Progenitor cell of endocrine pancreas (in vitro differentiated cells): Measurements from ENCODE around the gene RHOV. TPM values are rescaled to one million over a fixed set of nuclear protein-coding genes. Genes with fewer than 3 reads are reported as not detected.
A peak's percentile ranks its signal among the peaks of the same experiment; 100 is the strongest.

ENCODE experiments used
- DNase-seq: peaks from one replicate; pipeline ENCODE4 v3.0.0; 2021; ENCODE audit warnings: low spot score; ENCODE audit not compliant: unreplicated experiment
- H3K27ac Mint-ChIP-seq: 2 replicates; pipeline ENCODE4 v1.8.0; 2021; ENCODE audit warnings: mild to moderate bottlenecking, moderate library complexity, mixed read lengths
- H3K27me3 Mint-ChIP-seq: 2 replicates; pipeline ENCODE4 v1.8.0; 2021; ENCODE audit warnings: mixed read lengths
- H3K36me3 Mint-ChIP-seq: 2 replicates; pipeline ENCODE4 v1.8.0; 2022; ENCODE audit warnings: mixed read lengths; ENCODE audit not compliant: insufficient read depth
- H3K4me1 Mint-ChIP-seq: 2 replicates; pipeline ENCODE4 v1.8.0; 2021; ENCODE audit warnings: low read depth, mixed read lengths
- H3K4me3 Mint-ChIP-seq: 2 replicates; pipeline ENCODE4 v1.8.0; 2021; ENCODE audit warnings: low read depth, mild to moderate bottlenecking, moderate library complexity, mixed read lengths
- H3K9me3 Mint-ChIP-seq: 2 replicates; pipeline ENCODE4 v1.8.0; 2021; ENCODE audit warnings: low read depth, mixed read lengths
- CTCF ChIP-seq: fragments of 200-600 bp; sonication (generic); IDR thresholded peaks from one replicate; pipeline ENCODE4 v1.5.0; 2021; ENCODE audit warnings: antibody characterized with exemption, mild to moderate bottlenecking; ENCODE audit not compliant: unreplicated experiment
- total RNA-seq: library from RNA; stranded (reverse); gene quantifications from 2 replicates; pipeline ENCODE4 v1.2.1, GENCODE V29; 2021

Gene RHOV
- total RNA-seq, 1 donor from 2014 or later = 5.1 TPM

GRCh38 chr15:40891810-40892446 lies 17.9 kb upstream of the RHOV start:
- DNase-seq = no peak
- peaks cover 3% of the 10 kb centered on the region for H3K27me3 Mint-ChIP-seq
- H3K4me1 Mint-ChIP-seq = peaks cover 11% of the 10 kb centered on the region
- no peaks in the 10 kb centered on the region for H3K36me3 Mint-ChIP-seq
- no peaks in the 10 kb centered on the region for H3K9me3 Mint-ChIP-seq
- H3K27ac Mint-ChIP-seq = no peak overlapping the region
- TF ChIP-seq CTCF = peak; percentile 78
- no peak overlapping the region for H3K4me3 Mint-ChIP-seq

- DNase-seq = no peak
- Mint-ChIP-seq H3K27ac (peak overlapping the region; percentile 14), H3K36me3 (no peaks in the 10 kb centered on the region), H3K4me1 (peaks cover 11% of the 10 kb centered on the region), H3K9me3 (no peaks in the 10 kb centered on the region), H3K4me3 (no peak overlapping the region), H3K27me3 (peaks cover 3% of the 10 kb centered on the region)
- no peak for TF ChIP-seq CTCF
Measured at GRCh38 chr15:40891138-40891537, 17.1 kb upstream of the RHOV start.

- Mint-ChIP-seq H3K9me3 (no peaks in the 10 kb centered on the region), H3K27me3 (peaks cover 3% of the 10 kb centered on the region), H3K36me3 (no peaks in the 10 kb centered on the region), H3K4me1 (peaks cover 1% of the 10 kb centered on the region), H3K4me3 (no peak overlapping the region), H3K27ac (no peak overlapping the region)
- DNase-seq = no peak
- TF ChIP-seq CTCF = no peak
Measured at GRCh38 chr15:40889112-40889511, 15.1 kb upstream of the RHOV start.

GRCh38 chr15:40886586-40886985 lies 12.6 kb upstream of the RHOV start:
- no peak for DNase-seq
- no peaks in the 10 kb centered on the region for H3K27me3 Mint-ChIP-seq
- H3K4me1 Mint-ChIP-seq = no peaks in the 10 kb centered on the region
- no peaks in the 10 kb centered on the region for H3K36me3 Mint-ChIP-seq
- no peaks in the 10 kb centered on the region for H3K9me3 Mint-ChIP-seq
- H3K4me3 Mint-ChIP-seq = no peak overlapping the region
- TF ChIP-seq CTCF = no peak
- no peak overlapping the region for H3K27ac Mint-ChIP-seq

- Mint-ChIP-seq H3K36me3 (no peaks in the 10 kb centered on the region), H3K27ac (no peak overlapping the region), H3K27me3 (no peaks in the 10 kb centered on the region), H3K4me3 (no peak overlapping the region), H3K9me3 (no peaks in the 10 kb centered on the region), H3K4me1 (no peaks in the 10 kb centered on the region)
- TF ChIP-seq CTCF = no peak
- DNase-seq = no peak
Measured at GRCh38 chr15:40881351-40881750, 7.3 kb upstream of the RHOV start.
